Left lung (tissue), 10 donors: ENCODE results near the gene ACY1. TPM values are rescaled to one million over a fixed set of nuclear protein-coding genes. Genes with fewer than 3 reads are reported as not detected.

ENCODE experiments used
- ATAC-seq: fragments of 200-7000 bp; cut with Tn5 transposase; one replicate; pipeline ENCODE4 v1.9.1; 2020; ENCODE audit warnings: moderate library complexity
- DNase-seq, 4 donors: peaks; one replicate each; pipeline ENCODE4 v3.0.0-alpha.2; 2013 to 2020
- H3K27ac ChIP-seq, 2 donors: fragments of 200-600 bp; sonication (generic) in 1 of 2; one replicate each; pipeline versions ENCODE4 v1.5.0 to v1.8.0; 2020 to 2021
- H3K27me3 ChIP-seq, 2 donors: fragments of 200-600 bp; sonication (generic) in 1 of 2; one replicate each; pipeline versions ENCODE4 v1.5.0 to v1.8.0; 2020 to 2021
- H3K36me3 ChIP-seq, 2 donors: fragments of 200-600 bp; sonication (generic) in 1 of 2; one replicate each; pipeline versions ENCODE4 v1.5.0 to v1.8.0; 2020 to 2021
- H3K4me1 ChIP-seq, 2 donors: fragments of 200-600 bp; one replicate each; pipeline ENCODE4 v1.8.0; 2021
- H3K4me3 ChIP-seq, 2 donors: fragments of 200-600 bp; sonication (generic) in 1 of 2; one replicate each; pipeline versions ENCODE4 v1.5.0 to v1.8.0; 2020 to 2021; ENCODE audit warnings: mild to moderate bottlenecking in 1 of 2
- H3K9me3 ChIP-seq, 2 donors: fragments of 200-600 bp; sonication (generic) in 1 of 2; one replicate each; pipeline versions ENCODE4 v1.5.0 to v1.8.0; 2020 to 2021
- CTCF ChIP-seq, 2 donors: fragments of 200-600 bp; sonication (generic) in 1 of 2; IDR thresholded peaks; one replicate each; pipeline versions ENCODE4 v1.5.0 to v1.8.0; 2021; ENCODE audit warnings: antibody characterized with exemption in 2 of 2
- intact Hi-C, 2 donors: fragments of 100-400 bp; cut with DNase I; formaldehyde crosslinking; loops; one replicate each; pipeline versions ENCODE4 v1.11.2 to v1.14.2; 2022
- polyA plus RNA-seq, 6 donors: library from polyadenylated mRNA; unstranded; fragments of 120-200 nt; gene quantifications; one replicate each; pipeline ENCODE4 v1.2.1, GENCODE V29; 2013; ENCODE audit not compliant: insufficient read length in 6 of 6
- total RNA-seq, 2 donors: library from RNA; stranded (reverse); fragmentation: NEBNext Ultra II Directional; extraction: Animal tissue kit (Norgen Biotek cat#: 25700); gene quantifications; one replicate each; pipeline ENCODE4 v1.2.1, GENCODE V29; 2021
- donor health status: DM: no; HTN: yes; CAD: no.
- donor health status: DM: no; HTN: no; CAD: no.

ACY1 gene
- total and polyA plus RNA-seq, 8 donors, result 29.6 to 42.8 (median 36.9) TPM

- Histone ChIP-seq H3K36me3 (no peaks in the 10 kb centered on the region), H3K4me1 (peaks cover 13 to 31% of the 10 kb centered on the region in 2 donors), H3K9me3 (no peaks in the 10 kb centered on the region), H3K27me3 (no peaks in the 10 kb centered on the region), H3K27ac (peak overlapping the region in 1 of 2 donors; percentile 6), H3K4me3 (no peak overlapping the region)
- no peak for TF ChIP-seq CTCF (IDR thresholded peaks at IDR 0.05)
- intact Hi-C loops, result loop anchor here in 1 of 2 donors (10.0 kb wide), 1 partner anchor 139 kb away; no protein-coding TSS in a partner anchor
- peak in 1 of 4 donors; percentile 51 for DNase-seq
- ATAC-seq, result peak; percentile 47
These were observed 22.2 kb downstream of the ACY1 start for GRCh38 chr3:52005571-52005986.

- peak in 1 of 4 donors; percentile 60 for DNase-seq
- Histone ChIP-seq H3K36me3 (no peaks in the 10 kb centered on the region), H3K4me3 (no peak overlapping the region), H3K27me3 (no peaks in the 10 kb centered on the region), H3K27ac (peak overlapping the region in 1 of 2 donors; percentile 6), H3K9me3 (no peaks in the 10 kb centered on the region), H3K4me1 (peaks cover 13 to 31% of the 10 kb centered on the region in 2 donors)
- no peak for TF ChIP-seq CTCF (IDR thresholded peaks at IDR 0.05)
- ATAC-seq, result no peak
- intact Hi-C loops, result loop anchor here (2.0 to 10.0 kb wide), 2 partner anchors 49 to 139 kb away; no protein-coding TSS in a partner anchor
These were observed 22.9 kb downstream of the ACY1 start for GRCh38 chr3:52006017-52006819.

- Histone ChIP-seq H3K36me3 (no peaks in the 10 kb centered on the region), H3K4me1 (peaks cover 10 to 25% of the 10 kb centered on the region in 2 donors), H3K27ac (no peak overlapping the region), H3K4me3 (no peak overlapping the region), H3K9me3 (no peaks in the 10 kb centered on the region), H3K27me3 (no peaks in the 10 kb centered on the region)
- no peak for ATAC-seq
- no peak for DNase-seq
- TF ChIP-seq CTCF (IDR thresholded peaks at IDR 0.05), result no peak
- intact Hi-C loops, result loop anchor here (2.0 to 10.0 kb wide), 2 partner anchors 48 to 138 kb away; no protein-coding TSS in a partner anchor
These were observed 23.4 kb downstream of the ACY1 start for GRCh38 chr3:52006820-52007133.

GRCh38 chr3:52007291-52007690, 24.0 kb downstream of the ACY1 start:
- TF ChIP-seq CTCF (IDR thresholded peaks at IDR 0.05), result no peak
- H3K4me3 ChIP-seq, result no peak overlapping the region
- intact Hi-C loops, result loop anchor here (2.0 to 10.0 kb wide), 2 partner anchors 48 to 138 kb away; no protein-coding TSS in a partner anchor
- DNase-seq, result no peak
- peaks cover 9 to 24% of the 10 kb centered on the region in 2 donors for H3K4me1 ChIP-seq
- no peak overlapping the region for H3K27ac ChIP-seq
- no peaks in the 10 kb centered on the region for H3K27me3 ChIP-seq
- no peaks in the 10 kb centered on the region for H3K9me3 ChIP-seq
- H3K36me3 ChIP-seq, result no peaks in the 10 kb centered on the region
- no peak for ATAC-seq

- DNase-seq (no peak), ATAC-seq (no peak)
- H3K27ac ChIP-seq, result no peak overlapping the region
- H3K27me3 ChIP-seq, result no peaks in the 10 kb centered on the region
- peaks cover 6 to 11% of the 10 kb centered on the region in 2 donors for H3K4me1 ChIP-seq
- no peaks in the 10 kb centered on the region for H3K9me3 ChIP-seq
- TF ChIP-seq CTCF (IDR thresholded peaks at IDR 0.05), result no peak
- no peak overlapping the region for H3K4me3 ChIP-seq
- H3K36me3 ChIP-seq, result no peaks in the 10 kb centered on the region
- intact Hi-C loops, result no loop called here
These were observed 27.1 kb downstream of the ACY1 start for GRCh38 chr3:52010431-52010830.
